Stimulated activated CD4-positive, alpha-beta T cell treated with anti-CD3 and anti-CD28 coated beads, Interleukin-12 subunit alpha, Interleukin-12 subunit beta, amount 100 ng/mL, for 24 hours (primary cell): Measurements from ENCODE around the gene ORAI2.

Source experiments
- DNase-seq, 2 experiments: peaks; one replicate each; pipeline ENCODE4 v3.0.0-alpha.2; 2020; ENCODE audit warnings: low read depth in 2 of 2

The ORAI2 gene

DNA sequence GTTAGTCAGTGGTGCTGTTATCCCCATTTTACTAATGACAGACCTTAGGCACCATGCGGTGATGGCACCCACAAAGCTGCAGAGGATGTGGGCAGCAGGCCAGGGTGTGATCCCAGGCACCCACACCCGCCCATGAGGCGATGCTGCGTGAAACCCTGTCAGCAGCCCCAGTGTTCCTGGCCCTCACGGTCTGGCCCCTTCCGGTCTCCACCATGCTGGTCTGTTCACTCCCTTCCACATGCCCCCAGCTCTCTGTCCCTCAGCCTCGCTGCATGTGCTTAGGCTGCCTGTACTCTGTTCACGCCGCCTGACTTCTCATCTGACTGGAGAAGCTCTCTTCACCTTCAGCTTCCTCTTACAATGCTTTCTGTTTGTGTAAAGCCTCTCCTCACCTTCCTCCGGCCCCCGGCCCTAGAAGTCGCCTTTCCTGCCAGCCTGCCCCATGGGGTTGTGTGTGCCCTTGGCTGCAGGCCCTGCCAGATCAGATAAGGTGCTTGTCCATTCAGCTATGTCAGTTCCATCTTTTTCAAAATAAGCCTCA, 17.6 kb upstream of the ORAI2 start:
- DNase-seq: peak in 1 of 2 experiments; percentile 55

GRCh38 chr7:102416406-102416805, 17.0 kb upstream of the ORAI2 start:
- DNase-seq: no peak

DNA sequence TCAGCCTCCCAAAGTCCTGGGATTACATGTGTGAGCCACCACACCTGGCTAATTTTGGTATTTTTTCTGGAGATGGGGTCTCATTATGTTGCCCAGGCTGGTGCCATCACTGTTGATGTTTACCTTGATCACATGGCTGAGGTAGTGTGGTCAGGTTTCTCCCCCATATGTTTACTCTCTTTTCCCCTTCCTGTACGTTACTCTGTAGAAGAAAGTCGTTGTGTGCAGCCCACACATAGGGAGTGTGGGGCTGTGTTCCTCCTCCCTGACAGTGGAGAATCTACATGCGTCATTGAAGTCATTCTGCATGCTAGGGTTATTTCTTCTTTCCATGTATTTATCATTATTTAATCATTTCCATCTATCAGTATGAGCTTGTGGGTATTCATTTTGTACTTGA, 16.3 kb upstream of the ORAI2 start:
- DNase-seq: no peak

- DNase-seq: no peak
These were observed 14.8 kb upstream of the ORAI2 start for GRCh38 chr7:102418592-102418991.

GRCh38 chr7:102421706-102422240, 11.6 kb upstream of the ORAI2 start:
- DNase-seq: no peak

DNA sequence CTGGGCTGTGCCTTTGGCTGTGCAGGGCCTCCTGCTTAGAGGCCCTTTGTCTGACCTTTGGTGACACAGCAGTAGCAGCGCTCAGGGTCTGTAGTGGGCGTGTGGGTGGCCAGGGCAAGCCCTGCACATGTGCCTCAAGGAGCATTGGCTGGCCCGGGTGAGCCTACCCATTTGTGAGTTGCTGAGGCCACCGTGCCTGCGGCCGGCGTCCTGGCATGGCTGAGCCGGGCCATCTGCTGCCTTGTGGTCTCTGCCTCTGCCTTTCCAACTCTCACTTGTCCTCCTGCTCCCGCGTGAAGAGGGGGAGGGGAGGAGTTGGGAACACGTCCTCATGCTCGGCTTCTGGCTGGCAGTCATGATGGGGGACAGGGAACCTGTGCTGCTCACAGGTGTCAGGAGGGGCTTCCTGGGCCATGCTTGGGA, 9.2 kb upstream of the ORAI2 start:
- no peak for DNase-seq

DNA sequence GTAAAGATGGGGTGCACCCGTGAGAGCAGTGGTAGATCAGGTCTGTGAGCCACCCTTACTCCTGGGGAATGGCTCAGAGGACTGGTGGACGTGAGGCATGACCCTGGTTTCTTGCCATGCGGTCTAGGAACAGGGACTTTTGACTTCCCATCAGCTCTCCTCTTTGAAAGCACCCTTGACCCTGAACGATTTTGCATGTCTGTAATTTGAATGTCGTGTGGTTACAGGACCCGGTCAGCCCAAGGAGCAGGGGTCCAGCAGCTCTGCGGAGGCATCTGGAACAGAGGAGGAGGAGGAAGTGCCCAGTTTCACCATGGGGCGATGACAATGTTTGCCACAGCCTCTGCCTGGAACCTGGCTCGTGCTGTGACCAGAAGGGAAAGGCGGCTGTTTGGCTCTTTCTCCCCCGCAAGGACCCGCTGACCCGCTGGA, 8.6 kb upstream of the ORAI2 start:
- DNase-seq: no peak

DNA sequence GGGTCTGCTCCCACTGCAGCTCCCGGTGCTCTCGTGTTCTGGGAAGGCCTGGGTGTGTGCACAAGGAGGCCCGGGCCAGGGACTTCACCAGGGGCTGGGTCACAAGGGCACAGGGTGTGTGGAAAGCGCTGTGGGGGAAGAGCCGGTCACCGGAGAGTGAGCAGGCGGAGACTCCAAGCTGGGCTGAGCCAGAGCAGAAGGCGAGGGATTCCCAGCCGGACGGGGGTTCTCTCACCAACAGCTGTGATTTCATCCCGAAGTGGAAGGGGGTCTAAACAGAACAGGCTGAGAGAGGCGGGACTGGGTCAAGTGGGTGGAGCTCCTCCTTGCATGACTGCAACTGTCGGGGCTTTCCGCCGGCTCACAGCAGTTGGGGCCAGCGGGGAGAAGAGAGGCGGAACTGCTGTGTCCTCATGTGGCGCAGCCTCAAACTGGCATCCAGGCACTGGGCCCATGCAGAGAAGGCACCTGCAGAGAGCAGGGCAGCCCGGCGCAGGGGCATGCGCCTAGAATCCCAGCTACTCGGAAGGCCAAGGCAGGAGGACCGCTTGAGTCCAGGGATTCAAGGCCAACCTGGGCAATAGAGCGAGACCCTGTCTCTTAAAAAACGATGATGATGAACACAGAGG, 7.6 kb upstream of the ORAI2 start:
- peak; percentile 65 to 70 for DNase-seq

- DNase-seq: peak; percentile 60 to 63
These were observed 6.9 kb upstream of the ORAI2 start for GRCh38 chr7:102426268-102427018.

GRCh38 chr7:102427019-102427405, 6.4 kb upstream of the ORAI2 start:
- no peak for DNase-seq

GRCh38 chr7:102429141-102429899, 4.1 kb upstream of the ORAI2 start:
- DNase-seq: no peak

- DNase-seq: peak; percentile 32 to 41
These were observed 1.6 kb upstream of the ORAI2 start for GRCh38 chr7:102431617-102432298.

DNA sequence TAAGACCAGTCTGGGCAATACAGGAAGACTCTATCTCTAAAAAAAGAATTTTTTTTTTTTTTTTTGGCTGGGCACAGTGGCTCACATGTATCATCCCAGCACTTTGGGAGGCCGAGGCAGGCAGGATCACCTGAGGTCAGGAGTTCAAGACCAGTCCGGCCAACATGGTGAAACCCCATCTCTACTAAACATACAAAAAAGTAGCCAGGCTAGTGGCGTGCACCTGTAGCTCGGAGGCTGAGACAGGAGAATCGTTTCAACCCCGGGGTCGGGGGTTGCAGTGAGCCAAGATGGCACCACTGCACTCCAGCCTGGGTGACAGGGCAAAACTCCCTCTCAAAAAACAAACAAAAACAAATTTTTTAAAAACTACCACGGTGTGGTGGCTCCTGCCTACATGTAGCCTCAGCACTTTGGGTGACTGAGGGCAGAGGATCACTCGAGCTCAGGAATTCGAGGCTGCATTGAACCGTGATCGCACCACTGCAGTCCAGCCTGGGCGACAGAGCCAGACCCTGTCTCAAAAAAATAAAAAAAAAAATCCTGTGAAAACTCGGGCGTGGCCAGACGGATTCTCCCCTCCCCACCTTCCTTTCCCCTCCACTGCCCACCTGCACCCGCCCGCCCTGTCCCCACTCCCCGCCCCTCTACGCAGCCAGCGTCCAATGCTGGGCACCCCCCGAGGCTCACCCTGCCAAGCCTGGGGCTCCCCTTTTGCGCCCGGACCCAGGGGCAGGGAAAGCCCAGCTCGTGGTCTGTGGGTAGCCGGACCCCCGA, 745 bp upstream of the ORAI2 start:
- DNase-seq: no peak

- no peak for DNase-seq
These were observed 688 bp downstream of the ORAI2 start for GRCh38 chr7:102434039-102434486.

- DNase-seq: no peak
These were observed 2.7 kb downstream of the ORAI2 start for GRCh38 chr7:102436118-102436517.

- DNase-seq: no peak
These were observed 6.8 kb downstream of the ORAI2 start for GRCh38 chr7:102439963-102440795.

- no peak for DNase-seq
These were observed 11.7 kb downstream of the ORAI2 start for GRCh38 chr7:102444961-102445673.

- DNase-seq: no peak
These were observed 12.3 kb downstream of the ORAI2 start for GRCh38 chr7:102445674-102446071.
